ENCODE data around the gene UBAC2.

The UBAC2 gene

GRCh38 chr13:99301056-99301838 lies 100.6 kb downstream of the UBAC2 start:
- intact Hi-C loops (cut with DNase I), result no loop called here
- DNase-seq, result no peak

DNA sequence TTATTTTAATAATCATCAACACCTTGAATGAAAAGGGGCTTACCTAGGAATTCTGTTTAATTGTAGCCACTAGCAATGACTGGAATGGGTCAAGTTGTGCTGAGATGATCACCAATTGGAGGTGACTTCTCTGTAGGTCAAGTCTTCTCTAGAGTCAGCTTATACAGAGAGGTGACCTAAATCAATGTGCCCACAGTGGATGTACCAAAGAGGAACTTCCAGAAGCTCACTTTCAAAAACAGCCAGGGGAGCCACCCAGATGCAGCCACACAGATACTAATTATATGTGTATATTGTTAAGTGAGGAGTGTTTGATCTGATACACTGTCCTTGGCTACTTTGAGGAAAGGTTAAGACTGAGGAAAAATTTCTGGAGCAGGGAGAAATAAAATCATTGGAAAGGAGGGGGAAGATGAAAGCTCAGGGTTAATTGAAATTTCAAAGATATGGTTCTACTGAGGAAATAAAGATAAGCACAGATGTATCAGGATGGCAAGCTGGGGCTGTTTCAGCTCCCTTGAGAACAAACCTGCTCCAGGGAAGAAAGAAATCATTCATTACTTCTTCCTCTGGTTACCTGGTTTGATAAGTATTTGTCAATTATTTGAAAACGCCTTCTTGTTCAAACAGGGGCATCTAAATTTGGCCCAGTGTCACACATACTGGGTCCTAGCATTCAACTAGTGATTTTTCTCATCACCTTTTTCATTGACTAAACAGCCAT lies 101.4 kb downstream of the UBAC2 start:
- intact Hi-C loops (cut with DNase I), result no loop called here
- no peak for DNase-seq

DNA sequence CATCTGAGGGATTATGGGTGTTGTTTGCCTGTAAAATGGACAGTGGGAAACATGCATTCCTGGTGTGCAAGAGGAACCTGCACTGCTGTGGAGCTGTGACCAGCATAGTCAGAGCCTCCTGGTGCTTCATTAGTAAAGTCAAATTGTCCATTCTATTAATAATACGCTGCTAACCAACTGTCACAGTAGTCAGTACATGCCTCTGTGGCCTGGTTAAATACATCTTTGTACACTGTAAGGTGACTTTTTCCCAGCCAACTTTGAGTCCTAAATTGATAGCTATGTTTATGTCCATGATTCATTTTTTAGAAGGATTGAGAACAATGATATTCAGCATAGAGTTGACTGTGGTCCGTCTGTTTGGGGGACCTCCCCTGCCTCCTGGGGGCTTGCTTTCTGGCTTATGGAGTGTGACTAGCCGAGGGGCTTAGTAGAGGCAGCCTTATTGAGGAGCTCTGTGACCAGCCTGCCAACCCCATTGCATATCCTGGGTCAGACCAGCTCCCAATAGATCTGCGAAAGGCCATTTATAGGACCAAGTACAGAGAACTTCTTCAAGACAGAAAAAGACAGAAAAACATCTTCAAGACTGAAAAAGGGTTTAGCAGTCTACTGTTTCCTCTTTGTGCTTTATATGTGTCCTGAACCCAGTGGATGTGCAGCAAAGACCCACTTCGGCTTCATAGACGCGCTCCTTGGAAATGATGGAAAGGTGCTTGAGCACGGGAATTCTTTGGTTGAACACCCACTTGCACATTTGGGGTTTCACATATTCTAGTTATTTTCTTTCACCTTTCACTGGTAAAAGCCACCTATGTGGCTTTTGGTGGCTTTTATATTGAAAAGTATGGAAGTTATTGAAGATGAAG lies 102.2 kb downstream of the UBAC2 start:
- DNase-seq, result no peak
- intact Hi-C loops (cut with DNase I), result no loop called here

GRCh38 chr13:99303863-99304521 lies 103.3 kb downstream of the UBAC2 start:
- intact Hi-C loops (cut with DNase I), result no loop called here
- peak in 34 of 42 donors; percentile 9 to 56 (median 39) for DNase-seq

DNA sequence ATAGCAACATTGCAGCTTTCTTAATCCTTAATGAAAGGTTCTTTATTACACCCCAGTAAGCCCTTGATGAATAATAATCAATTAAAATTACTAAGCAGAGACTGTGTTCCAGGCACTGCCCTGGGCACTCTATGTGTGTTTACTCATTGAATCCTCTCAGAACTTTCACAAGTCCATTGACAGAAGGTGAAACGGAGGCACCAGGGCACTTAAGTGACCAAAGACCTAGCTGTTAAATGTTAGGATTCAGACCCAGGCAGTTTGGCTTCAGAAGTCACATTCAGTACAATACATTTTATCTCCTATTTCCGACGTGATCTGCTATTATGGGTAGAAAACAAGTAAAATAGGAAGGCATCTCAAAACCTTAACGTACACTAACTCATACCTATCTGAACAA lies 103.9 kb downstream of the UBAC2 start:
- intact Hi-C loops (cut with DNase I), result no loop called here
- DNase-seq, result no peak

- no peak for DNase-seq
- intact Hi-C loops (cut with DNase I), result no loop called here
Observed at GRCh38 chr13:99305158-99305557, 104.5 kb downstream of the UBAC2 start.

- intact Hi-C loops (cut with DNase I), result no loop called here
Observed at GRCh38 chr13:99305566-99305965, 104.9 kb downstream of the UBAC2 start.

GRCh38 chr13:99307247-99307646 lies 106.6 kb downstream of the UBAC2 start, which contains the start of gene GPR183:
GPR183 (minus strand) TSS chr13:99307399; CDS start chr13:99296145, 11,254 bp downstream.
- intact Hi-C loops (cut with DNase I), result no loop called here

More at GRCh38 chr13:99305566-99305965, 104.9 kb downstream of the UBAC2 start:
- DNase-seq, result no peak

GRCh38 chr13:99307648-99308339 lies 107.1 kb downstream of the UBAC2 start:
- intact Hi-C loops (cut with DNase I), result no loop called here
- no peak for DNase-seq

More at GRCh38 chr13:99307247-99307646, 106.6 kb downstream of the UBAC2 start, which contains the start of gene GPR183:
- no peak for DNase-seq

GRCh38 chr13:99308471-99309087 lies 107.9 kb downstream of the UBAC2 start:
- peak in 21 of 42 donors; percentile 18 to 80 (median 56) for DNase-seq
- intact Hi-C loops (cut with DNase I), result no loop called here

GRCh38 chr13:99310382-99311031 lies 109.9 kb downstream of the UBAC2 start:
- intact Hi-C loops (cut with DNase I), result no loop called here
- no peak for DNase-seq

GRCh38 chr13:99311137-99311536 lies 110.5 kb downstream of the UBAC2 start:
- peak in 25 of 42 donors; percentile 23 to 80 (median 44) for DNase-seq
- intact Hi-C loops (cut with DNase I), result no loop called here

- intact Hi-C loops (cut with DNase I), result no loop called here
- no peak for DNase-seq
Observed at GRCh38 chr13:99311748-99312492, 111.3 kb downstream of the UBAC2 start.

- intact Hi-C loops (cut with DNase I), result no loop called here
- DNase-seq, result peak in 40 of 42 donors; percentile 14 to 81 (median 49)
Observed at GRCh38 chr13:99312493-99312883, 111.8 kb downstream of the UBAC2 start.

DNA sequence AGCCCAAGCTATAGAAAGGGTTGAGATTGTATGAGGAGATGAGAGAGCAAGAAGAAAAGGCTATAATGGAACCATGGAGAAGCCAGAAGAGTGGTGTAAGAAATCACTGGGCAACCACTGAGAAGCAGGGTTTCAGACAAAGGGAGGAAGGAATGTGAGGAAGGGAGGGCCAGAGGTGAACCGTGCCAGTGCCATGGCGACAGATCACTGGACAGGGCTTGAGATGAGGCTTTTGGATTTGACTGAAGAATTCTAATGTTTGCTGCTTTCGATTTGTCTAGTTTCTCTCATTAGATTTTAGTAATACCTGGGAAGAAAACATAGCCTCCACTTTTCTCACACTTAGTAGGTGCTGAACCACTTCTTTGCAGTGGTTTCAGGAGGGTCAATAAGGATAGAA lies 112.8 kb downstream of the UBAC2 start:
- peak in 1 of 42 donors; percentile 30 for DNase-seq
- intact Hi-C loops (cut with DNase I), result no loop called here

DNA sequence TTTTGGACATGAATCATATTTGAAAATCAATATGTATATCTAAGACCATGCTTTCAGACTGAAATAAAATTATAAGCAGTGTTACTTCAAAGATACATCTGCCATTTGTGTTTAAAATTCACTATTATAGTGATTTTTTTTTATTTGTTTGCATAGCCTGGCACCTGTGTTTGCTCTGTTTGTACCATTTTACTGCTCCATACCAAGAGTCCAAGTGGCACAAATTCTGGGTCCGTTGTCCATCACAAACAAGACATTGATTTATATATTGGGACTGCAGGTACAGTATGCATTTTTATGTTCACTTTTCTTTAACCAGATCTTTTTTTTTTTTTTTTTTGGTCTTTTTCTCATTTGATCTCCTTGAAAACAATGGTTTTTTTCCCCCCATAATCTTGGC lies 113.3 kb downstream of the UBAC2 start:
- DNase-seq, result no peak
- intact Hi-C loops (cut with DNase I), result no loop called here
